ENCODE results near the gene SPATA18.
"Not testable (repeated sequence)": the region's sequence is repeated elsewhere in the genome, so short reads cannot be mapped to it uniquely, and the experiment has no call there.

Gene SPATA18

DNA sequence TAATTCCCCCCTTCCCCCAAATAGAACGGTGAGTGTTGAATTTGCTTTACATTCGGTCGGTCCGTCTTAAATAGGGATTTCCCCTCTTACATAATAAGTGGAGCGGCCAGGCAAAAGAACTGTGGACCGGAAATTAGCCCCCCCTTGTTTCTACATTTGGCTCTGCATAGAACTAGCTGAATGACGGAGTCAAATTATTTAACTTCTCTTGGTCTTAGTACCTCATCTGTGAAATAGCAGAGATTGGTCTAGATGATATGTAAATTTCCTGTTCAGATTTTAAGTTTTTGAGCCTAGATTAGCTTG, 1.3 kb downstream of the SPATA18 start:
- peak; percentile 6 for DNase-seq (ENCODE audit: low read depth)

DNA sequence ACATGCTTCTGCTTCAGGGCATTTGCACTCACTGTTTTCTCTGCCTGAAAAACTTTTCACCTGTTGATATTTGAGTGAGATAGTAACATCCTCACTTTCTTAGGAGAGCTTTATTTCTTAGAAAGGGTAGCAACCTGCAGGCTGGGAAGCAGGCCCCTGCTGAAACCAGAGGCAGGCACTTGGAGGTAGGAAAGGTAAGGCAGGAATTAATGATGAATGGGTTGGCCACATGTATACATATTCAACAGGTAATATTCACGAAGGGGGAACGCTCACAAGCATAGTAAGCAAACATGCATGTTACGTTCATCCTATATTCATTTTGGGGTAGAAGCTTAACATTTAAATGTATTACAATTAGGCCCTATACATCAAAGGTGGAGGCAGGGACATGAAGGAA, 3.1 kb downstream of the SPATA18 start:
- DNase-seq (ENCODE audit: low read depth): no peak

DNA sequence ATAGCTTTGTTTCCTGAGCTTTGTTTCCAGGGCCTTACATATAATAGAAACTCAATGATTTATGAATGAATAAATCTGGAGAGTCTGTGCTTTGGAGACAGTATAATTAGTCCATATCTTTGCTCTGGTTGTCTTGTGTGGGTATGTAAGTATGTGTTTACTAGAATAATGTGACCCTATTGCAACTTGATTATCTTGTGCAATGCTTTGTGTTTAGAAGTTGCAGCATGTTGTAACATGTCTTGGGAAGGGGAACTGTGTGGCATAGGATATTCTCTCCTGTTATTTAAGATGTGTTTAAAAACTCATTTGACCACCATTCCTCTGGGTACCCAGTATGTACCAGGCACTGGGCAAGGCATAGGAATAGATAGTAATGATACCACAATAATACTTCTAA, 6.1 kb downstream of the SPATA18 start:
- DNase-seq (ENCODE audit: low read depth): no peak

DNA sequence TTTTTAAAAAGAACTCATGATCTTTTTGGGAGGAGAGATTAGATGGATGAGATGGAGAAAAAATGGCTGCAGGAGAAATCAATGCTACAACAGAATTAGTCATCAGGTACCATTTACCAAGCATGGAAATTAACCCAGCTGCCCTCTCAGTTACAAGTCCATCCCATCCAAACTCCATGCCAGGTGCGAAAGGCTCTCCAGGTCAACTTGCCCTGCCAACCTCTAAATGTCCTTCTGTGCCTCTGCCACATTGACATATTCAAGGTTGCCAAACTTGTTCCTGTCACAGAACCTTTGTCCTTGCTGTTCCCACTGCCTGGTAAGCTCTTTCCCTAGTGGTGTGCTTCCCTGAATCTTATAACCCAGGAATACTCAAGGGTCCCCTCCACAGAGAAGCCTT, 7.2 kb downstream of the SPATA18 start:
- no peak for DNase-seq (ENCODE audit: low read depth)

DNA sequence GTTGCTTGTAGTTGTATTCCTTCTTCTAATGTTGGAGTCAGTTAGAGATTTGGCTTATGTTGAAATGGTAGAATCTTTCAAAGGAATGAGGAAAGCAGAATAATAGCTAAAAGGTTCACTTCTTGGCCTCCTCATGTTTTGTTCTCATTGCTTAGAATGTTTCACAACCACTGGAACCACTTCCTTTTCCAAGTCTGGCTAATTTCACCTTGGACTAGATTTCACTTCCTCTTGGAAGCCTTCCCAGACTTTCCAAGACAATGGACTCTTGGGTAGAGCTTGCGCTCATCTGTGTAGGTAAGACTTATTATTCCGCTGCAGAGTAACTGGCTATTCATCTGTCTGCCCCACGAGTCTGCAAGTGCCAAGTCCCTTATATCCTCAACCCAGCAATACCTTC, 8.3 kb downstream of the SPATA18 start:
- peak; percentile 23 for DNase-seq (ENCODE audit: low read depth)

DNA sequence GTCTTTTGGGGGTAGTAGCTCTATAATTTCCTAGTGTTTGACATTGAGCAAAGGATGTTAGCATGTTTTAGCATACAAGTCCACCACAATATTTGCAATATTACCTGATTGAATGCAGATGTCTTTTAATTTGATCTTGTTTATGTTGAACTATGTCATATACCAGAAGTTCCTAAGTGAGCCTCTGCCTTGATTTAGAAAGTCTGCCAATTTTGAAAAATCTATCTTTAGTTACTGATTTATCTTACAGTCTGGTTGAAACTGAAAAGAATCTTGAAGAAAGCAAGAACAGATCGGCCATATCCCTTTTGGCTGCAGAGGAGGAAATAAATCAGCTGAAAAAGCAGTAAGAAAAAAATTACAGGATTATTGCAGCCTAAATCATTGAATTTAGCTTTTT, 18.5 kb downstream of the SPATA18 start:
- DNase-seq (ENCODE audit: low read depth): no peak

DNA sequence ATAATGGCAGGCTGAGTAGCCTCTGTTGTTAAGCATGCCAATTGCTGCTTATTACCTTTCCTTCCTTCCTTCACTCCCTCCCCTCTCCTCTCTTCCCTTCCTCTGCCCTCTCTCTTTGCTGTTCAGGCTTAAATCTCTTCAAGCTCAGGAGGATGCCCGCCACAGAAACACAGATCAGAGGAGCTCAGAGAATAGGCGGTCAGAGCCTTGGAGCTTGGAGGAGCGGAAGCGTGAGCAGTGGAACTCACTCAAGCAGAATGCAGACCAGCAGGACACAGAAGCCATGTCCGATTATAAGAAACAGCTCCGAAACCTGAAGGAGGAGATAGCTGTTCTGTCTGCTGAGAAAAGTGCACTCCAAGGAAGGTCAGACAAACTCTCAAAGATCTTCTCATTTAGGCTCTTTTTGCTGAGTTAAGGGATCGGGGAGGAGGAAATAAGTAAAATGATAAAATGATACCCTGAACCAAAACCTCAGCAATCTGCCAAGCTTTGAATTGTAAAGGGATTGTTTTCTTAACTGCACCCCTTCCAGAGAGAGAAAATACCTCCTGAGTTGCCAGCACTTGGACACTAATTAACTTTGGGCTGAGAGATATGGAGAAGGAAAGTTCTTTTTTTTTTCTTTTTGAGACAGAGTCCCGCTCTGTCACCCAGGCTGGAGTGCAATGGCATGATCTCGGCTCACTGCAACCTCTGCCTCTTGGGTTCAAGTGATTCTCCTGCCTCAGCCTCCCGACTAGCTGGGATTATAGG, 20.9 kb downstream of the SPATA18 start:
- DNase-seq (ENCODE audit: low read depth): no peak

DNA sequence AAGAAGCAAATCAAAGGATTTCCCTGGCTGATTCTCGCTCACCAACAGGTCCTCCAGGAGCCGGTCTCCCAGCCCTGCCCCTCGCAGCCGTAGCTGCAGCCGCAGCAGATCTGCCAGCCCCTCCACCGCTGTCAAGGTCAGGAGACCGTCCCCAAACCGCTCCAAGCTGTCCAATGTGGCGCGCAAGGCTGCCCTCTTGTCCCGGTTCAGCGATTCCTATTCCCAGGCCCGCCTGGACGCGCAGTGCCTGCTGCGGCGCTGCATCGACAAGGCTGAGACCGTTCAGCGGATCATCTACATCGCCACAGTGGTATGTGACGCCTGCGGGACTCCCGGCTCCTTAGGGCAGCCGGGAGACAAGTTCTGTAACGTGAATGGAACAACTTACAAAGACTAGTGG, 25.6 kb downstream of the SPATA18 start:
- no peak for DNase-seq (ENCODE audit: low read depth)

DNA sequence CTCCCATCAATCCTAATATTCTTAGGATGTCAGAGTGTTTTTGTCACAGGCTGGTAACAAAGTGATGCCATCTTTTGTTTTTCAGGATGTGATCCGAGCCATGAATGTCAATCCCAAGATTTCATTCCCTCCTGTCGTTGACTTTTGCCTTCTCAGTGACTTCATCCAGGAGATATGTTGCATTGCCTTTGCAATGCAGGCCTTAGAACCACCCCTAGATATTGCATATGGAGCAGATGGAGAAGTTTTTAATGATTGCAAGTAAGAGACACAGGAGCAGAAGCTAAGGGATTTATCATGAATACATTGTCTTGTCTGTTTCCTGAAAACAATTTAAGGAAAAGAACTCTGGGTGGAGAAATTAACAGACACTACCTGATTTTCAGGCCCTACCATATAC, 28.6 kb downstream of the SPATA18 start:
- no peak for DNase-seq (ENCODE audit: low read depth)

DNA sequence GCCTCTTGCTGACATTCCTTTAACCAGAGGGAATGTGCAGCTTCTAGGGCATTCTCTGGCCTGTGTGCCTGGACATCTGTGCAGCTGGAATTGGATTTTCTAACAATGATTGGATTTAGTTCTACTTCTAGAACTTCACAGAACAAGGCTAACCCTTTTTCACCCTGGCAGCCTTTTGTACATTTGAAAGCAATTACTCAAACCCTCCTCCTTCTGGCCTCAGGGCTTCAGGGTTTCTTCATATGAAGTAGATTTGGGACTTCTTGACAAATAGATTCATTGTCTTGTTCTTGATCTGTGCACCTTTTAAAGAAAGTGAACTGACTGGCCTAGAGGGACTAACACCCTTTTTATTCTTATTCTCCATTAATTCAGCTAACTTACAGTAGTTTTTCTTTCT, 30.1 kb downstream of the SPATA18 start:
- no peak for DNase-seq (ENCODE audit: low read depth)

DNA sequence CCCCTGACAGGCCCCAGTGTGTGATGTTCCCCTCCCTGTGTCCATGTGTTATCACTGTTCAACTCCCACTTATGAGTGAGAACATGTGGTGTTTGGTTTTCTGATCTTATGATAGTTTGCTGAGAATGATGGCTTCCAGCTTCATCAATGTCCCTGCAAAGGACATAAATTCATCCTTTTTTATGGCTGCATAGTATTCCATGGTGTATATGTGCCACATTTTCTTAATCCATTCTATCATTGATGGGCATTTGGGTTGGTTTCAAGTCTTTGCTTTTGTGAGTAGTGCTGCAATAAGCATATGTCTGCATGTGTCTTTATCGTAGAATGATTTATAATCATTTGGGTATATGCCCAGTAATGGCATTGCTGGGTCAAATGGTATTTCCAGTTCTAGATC, 35.3 kb downstream of the SPATA18 start:
- DNase-seq (ENCODE audit: low read depth): not testable (repeated sequence)

DNA sequence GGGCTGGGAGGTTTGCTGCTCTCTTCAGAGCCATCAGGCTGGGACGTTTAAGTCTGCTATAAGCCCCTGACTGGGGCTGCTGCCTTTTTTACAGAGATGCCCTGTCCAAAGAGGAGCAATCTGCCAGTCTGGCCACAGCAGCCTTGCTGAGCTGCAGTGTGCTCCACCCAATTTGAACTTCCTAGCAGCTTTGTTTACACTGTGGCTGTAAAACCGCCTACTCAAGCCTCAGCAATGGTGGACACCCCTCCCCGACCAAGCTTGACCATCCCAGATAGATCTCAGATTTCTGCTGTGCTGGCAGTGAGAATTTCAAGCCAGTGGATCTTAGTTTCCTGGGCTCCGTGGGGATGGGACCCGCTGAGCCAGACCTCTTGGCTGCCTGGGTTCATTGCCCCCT, 40.7 kb downstream of the SPATA18 start:
- peak; percentile 55 for DNase-seq (ENCODE audit: low read depth)

DNA sequence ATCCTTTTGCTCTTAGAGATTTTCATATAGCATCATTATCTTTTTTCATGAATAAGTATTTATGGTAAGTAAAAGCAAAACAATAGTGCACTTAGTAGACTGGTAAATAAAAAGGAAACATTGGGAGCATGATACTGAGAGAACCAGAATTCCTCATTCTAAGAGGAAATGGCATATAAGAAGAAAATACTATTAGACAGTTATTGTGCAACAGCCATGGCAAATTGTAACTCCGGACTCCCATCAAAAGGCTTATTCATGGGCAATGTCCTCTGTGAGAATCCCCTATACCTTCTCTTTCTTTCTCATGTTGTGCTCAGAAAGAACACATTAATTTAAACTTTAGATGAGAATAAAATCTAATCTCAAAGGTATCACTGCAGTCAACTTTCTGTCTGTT, 42.4 kb downstream of the SPATA18 start:
- no peak for DNase-seq (ENCODE audit: low read depth)

DNA sequence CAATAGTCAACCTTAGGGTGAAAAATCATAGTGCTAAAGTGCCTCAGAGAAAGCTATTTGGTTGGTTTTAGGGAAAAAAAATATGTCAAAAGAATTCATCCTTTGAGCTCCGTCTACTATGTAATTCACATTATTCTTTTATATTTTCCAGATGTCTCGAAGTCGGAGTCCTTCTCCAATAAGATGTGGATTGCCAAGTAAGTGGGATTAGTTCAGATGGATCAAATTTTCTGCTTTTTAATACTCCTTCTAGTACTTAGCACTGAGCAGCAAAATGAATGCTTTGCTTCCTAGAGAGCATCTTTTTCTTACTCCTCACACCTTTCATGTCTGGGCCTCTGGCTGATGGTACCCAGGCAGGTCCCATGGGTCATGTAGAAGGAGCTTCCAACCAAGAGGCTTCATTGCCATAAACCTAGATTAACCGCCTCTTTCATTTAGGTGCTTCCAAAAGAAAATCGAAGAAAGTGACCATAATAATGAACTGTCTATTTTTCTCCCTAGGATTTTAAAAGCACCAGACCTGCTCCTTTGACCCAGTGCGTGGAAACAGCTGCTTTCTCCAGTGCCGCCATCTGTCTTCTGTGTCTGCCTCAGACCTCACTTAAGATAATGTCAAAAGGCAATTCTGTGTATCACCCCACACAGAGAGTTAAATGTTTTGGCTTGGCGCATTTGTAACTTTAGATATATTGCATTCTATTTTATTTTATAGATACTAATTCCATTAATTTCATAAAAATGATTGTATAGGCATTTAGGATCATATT, 43.5 kb downstream of the SPATA18 start:
- no peak for DNase-seq (ENCODE audit: low read depth)

DNA sequence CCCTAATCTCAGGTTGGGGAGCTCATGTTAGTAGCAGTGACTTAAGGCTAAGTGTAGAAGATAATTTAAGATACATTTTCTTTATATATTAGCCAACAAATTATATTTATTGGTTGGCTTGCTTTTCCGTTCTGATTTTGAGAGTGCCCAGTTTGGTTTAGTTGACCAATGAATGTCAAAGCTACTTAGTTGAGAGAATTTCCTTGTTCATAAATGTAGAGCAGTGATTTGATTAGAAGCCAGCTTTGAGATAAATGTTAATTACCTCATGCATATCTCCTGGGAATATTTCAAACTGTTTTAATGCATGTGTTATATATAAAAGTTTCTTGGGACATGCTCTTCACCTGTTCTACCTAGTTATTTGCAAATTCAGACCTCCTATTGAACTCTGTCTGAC, 44.3 kb downstream of the SPATA18 start:
- DNase-seq (ENCODE audit: low read depth): no peak

DNA sequence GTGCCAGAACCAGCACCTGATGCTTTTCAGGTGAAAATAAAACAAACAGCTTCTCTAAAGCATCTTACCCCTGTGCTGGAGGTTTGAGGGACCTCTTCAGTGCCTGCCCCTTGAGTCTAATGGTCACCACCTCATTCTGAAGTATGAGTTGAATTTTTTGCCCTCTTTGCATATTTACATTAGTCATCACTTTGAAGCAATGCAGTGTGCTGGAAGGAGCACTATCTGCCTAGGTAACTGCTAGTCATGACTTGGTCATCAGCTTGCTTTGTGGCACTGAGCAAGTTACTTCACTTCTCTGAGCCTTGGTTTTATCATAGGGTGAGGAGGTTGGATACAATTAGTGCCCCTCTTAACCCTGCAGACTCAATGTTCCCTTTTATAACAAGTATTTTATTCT, 44.9 kb downstream of the SPATA18 start:
- no peak for DNase-seq (ENCODE audit: low read depth)

DNA sequence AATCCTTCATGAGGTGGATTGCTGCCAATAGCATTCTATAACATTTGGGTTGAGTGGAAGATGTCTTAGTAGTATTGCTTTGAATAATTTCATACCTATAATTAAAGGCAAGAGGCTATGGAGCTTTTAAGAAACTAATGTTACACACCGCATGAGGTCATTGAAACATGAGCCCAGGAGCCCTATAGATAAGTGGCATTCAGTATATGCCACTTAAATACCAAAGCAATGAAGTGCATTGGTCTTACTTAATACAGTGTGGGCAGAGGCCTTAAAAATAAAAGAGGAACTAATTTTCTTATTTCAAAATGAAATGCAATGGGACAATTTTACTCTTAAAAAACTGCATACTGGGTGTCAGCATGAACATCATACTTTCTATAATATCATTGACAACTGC, 47.5 kb downstream of the SPATA18 start:
- no peak for DNase-seq (ENCODE audit: low read depth)

DNA sequence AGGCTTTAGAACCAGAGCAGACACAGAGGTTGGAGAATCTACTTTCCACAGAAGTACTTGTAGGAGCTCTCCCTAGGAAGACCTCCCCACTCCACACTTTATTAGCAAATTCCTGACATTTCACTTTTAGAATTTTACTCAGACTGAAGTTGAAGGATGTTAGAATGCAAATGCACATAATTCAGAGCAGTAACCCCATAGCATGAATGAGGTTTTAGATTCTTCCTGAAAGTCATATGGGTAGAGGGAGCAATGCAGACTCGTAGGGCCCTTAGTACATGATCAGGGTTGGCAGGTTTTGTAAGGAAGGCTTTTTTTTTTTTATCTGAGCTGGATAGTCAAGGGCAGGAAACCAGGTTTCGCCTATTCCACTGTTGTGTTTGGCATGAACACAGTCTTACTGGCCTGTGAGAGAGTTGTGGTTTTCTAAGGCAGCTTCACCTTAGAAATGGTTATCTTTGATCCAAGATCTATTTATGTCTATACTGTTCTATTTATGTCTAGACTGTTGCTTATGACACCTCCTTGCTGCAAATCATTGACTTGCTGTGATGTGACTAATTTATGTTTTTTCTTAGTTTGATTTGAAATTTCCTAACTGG, 48.9 kb downstream of the SPATA18 start:
- DNase-seq (ENCODE audit: low read depth): no peak

DNA sequence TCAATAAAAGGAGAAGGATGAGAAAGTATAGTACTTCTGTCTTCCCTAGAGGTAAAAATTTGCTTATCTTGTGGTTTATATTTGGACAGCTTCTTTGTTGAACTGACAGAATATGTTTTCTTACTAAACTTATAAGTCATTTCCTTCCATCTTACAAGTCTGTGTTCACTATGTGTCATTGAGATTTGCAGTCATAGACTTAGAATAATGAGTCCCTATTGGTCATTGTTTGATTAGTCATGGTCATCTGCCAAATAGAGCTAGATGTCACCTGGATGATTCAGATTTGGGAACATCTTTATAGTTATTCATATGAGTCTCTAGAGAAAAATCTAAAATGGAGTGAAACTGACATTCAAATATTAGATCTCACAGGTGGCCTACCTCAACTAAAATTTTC, 51.5 kb downstream of the SPATA18 start:
- DNase-seq (ENCODE audit: low read depth): peak; percentile 11

DNA sequence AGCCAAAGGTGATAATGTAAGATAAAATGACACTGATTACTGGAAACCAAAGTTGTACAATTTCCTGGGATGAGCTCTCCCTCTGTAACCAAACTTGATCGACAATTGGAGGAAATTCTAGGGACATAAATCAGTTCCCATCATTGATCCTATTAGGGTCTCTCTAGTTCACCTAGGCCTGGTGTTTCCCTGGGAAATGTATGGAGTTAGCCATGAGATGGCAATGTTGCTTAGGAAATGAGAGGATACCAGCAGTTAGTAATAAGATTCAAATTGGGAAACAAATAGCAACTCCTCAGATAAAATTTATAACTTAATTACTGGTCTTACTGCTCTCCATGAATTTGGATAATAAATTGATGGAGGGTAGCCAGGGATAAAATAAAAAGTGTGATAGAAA, 52.2 kb downstream of the SPATA18 start:
- DNase-seq (ENCODE audit: low read depth): peak; percentile 20

DNA sequence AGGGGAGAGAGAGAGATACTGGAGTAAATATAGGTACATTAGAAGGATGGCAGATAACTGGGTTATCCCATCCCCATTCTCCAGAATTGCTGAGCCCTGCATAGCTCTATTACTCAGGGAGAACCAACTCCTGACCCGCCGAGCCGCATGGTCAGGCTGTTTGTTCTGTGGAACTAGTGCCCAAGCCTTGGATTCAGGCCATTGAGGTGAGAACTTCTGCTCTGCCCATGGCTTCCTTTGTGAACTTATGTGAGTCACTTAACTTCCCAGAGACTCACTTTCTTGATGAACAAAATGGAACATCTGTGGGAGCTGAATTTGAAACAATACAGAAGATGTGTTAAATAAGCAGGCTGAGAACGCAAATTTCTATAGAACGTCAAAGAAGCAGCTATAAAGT, 54.2 kb downstream of the SPATA18 start:
- DNase-seq (ENCODE audit: low read depth): no peak

DNA sequence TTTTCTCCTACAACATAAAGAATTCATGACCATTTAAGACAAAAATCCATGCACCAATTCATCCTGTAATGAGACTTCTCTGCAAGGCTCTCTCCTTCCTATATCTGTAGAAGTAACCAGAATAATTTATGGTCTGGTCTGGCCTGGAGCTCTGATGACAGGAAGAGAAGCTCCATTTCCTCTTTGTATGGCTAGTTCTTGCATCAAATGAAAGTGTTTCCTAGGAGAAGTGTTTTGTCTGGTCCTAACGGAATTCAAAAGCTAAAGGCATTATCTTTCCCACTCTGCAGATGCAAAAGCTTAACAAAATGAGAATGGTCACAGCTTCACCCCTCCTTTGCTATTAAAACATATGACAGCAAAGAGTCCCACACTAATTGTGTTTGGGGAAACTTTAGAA, 55.1 kb downstream of the SPATA18 start:
- DNase-seq (ENCODE audit: low read depth): no peak

DNA sequence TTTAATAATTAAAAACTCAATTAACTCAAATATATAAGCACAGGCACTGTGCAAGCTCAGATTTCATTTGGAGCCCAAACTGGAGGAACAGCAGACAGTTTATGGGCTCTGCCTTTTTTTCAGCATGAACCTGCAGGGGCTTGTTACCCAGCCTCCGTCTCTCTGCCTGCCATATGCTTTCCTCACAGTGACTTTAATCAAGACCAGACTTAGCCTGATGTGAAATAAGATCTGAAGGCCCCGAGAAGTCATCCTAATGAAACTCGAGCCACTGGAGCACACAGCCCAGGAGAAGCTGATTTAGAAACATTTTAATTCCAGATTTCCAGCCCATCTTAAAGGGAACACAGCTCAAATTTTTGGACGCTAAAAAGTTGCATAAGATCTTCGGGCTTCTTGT, 55.6 kb downstream of the SPATA18 start:
- DNase-seq (ENCODE audit: low read depth): peak; percentile 43

DNA sequence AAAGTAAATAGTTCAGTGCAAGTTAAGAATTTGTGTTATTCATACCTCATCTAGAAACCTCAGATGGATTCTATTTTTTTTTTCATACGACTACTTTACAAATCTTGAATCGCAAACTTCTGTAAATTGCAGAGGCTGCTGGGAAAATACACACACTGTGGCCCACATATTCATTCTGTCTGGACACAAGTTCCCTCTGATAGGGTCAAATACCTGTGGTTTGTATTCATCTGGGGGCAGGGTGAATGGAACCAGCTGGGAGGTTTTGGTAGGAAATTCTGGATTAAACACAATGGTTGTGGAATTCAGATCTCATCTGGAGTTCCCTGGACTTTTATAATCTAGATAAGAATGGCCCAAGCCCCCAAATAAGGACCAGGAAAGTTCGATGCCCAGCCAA, 56.2 kb downstream of the SPATA18 start:
- DNase-seq (ENCODE audit: low read depth): peak; percentile 41
